ENCODE measurements around the gene TXNDC11.

The TXNDC11 gene

GRCh38 chr16:11706180-11706742, 36.4 kb downstream of the TXNDC11 start:
- DNase-seq: no peak
- in situ Hi-C loops (cut with HindIII; ENCODE audit: low pct_ligation_motif_present, low sequenced_read_pairs): no loop called here
- H3K27ac ChIP-seq: no peak overlapping the region
- no peaks in the 10 kb centered on the region for H3K27me3 ChIP-seq (replicated peaks)
- H3K36me3 ChIP-seq (replicated peaks): peaks cover 12% of the 10 kb centered on the region
- no peak overlapping the region for H3K4me3 ChIP-seq (ENCODE audit: low read depth, low read length)
- TF ChIP-seq CTCF (IDR thresholded peaks at IDR 0.05; ENCODE audit: low read depth, low read length, missing control alignments): no peak

DNA sequence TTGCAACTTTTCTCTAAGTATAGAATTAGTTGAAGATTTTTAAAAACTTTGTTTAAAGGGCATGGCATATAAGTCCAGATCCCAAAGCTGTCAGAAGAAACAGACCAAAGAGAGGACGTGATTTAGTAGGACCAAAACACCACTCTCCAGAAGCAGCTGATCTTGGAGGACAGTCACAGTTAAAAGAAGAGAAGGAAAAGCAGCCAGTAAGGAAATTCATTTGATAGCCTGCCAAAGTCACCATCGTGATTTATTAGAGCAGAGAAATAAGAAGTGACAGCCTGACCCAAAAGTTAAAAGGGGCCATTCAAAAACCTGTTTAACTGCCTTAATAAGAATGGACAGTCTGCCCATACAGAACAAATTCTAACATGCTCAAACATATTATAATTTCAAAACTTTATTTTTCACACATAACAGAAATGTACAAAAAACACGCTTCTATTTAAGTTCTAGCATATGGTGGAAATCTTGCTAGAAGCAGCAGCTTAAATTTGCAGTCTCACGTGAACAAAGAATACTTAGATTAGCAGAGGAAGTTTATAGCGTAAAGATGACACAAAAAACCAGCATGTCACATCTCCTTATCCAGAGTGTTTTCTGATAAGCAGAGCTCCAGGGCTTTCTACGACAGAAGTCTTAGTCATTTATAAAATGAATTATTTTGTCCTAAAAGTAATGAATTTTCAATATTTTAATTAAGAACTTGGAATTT, 37.2 kb downstream of the TXNDC11 start:
- in situ Hi-C loops (cut with HindIII; ENCODE audit: low pct_ligation_motif_present, low sequenced_read_pairs): no loop called here
- Histone ChIP-seq H3K4me3 (ENCODE audit: low read depth, low read length) (no peak overlapping the region), H3K27me3 (replicated peaks) (no peaks in the 10 kb centered on the region), H3K36me3 (replicated peaks) (peaks cover 7% of the 10 kb centered on the region), H3K27ac (no peak overlapping the region)
- no peak for TF ChIP-seq CTCF (IDR thresholded peaks at IDR 0.05; ENCODE audit: low read depth, low read length, missing control alignments)
- DNase-seq: no peak

DNA sequence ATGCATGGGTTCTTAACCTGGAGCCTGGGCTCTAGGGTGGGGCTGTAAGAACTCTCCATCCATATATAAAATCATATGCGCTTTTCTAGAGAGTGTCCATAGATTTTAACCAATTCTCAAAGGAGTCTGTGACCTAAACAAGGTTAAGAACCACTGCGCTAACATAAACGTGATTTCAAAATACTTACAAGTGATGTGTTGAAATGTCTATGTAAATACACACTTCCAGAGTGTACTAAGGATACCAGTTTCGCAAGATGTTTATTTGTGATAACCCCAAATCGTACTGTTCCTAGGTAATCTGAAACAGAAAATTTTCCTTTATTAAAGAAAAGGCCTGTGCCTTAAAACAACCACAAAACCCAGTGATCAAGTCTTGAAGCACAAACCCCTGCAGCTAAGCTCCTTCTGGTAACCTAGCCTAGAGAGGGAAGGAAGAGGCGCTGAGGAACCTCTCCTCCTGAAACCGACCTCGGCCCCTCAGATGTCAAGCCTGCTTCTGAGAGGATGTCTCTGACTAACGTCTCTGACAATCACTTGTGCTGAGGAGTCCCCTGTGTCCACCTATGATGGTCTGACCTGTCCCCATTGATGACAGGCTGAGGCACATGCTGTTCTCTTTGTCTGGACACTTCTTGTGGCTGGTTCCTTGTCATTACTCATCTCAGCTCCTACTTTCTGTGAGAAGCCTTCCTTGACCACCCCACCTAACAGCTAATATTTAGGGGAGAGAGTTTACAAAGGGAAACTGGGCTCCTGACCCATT, 42.2 kb downstream of the TXNDC11 start:
- in situ Hi-C loops (cut with HindIII; ENCODE audit: low pct_ligation_motif_present, low sequenced_read_pairs): no loop called here
- Histone ChIP-seq H3K36me3 (replicated peaks) (peaks cover 40% of the 10 kb centered on the region), H3K4me3 (ENCODE audit: low read depth, low read length) (no peak overlapping the region), H3K27me3 (replicated peaks) (no peaks in the 10 kb centered on the region), H3K27ac (no peak overlapping the region)
- DNase-seq: no peak
- no peak for TF ChIP-seq CTCF (IDR thresholded peaks at IDR 0.05; ENCODE audit: low read depth, low read length, missing control alignments)

GRCh38 chr16:11699234-11699894, 43.3 kb downstream of the TXNDC11 start:
- no peak for DNase-seq
- no peak overlapping the region for H3K4me3 ChIP-seq (ENCODE audit: low read depth, low read length)
- no peaks in the 10 kb centered on the region for H3K27me3 ChIP-seq (replicated peaks)
- no peak for TF ChIP-seq CTCF (IDR thresholded peaks at IDR 0.05; ENCODE audit: low read depth, low read length, missing control alignments)
- H3K27ac ChIP-seq: no peak overlapping the region
- in situ Hi-C loops (cut with HindIII; ENCODE audit: low pct_ligation_motif_present, low sequenced_read_pairs): no loop called here
- H3K36me3 ChIP-seq (replicated peaks): peaks cover 51% of the 10 kb centered on the region

DNA sequence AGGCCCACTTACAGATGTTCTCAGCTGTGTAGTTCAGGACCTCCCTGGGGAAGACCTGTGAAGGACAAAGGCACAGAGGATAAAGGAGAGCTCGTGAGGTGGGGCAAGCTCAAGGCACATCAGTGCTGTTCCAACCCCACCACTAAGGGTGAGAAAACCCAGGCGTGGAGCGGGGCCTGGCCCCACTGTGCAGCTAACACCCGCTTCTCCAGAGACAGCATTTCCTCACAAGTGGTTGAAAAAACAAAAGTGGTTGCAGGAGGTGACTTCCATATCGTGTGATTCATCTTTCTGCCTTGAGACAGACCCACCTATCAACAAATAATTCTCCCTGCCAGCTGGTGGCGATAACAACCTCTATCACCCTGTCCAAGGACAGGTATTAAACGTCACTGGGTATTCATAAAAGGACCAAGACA, 44.4 kb downstream of the TXNDC11 start:
- Histone ChIP-seq H3K27me3 (replicated peaks) (no peaks in the 10 kb centered on the region), H3K27ac (no peak overlapping the region), H3K4me3 (ENCODE audit: low read depth, low read length) (no peak overlapping the region), H3K36me3 (replicated peaks) (peaks cover 51% of the 10 kb centered on the region)
- in situ Hi-C loops (cut with HindIII; ENCODE audit: low pct_ligation_motif_present, low sequenced_read_pairs): no loop called here
- peak; percentile 48 for TF ChIP-seq CTCF (IDR thresholded peaks at IDR 0.05; ENCODE audit: low read depth, low read length, missing control alignments)
- DNase-seq: peak; percentile 42

Measured in brain microvascular endothelial cell (primary cell).